ENCODE data around the gene ITGA5.

The ITGA5 gene

GRCh38 chr12:54378796-54379397, 40.2 kb downstream of the ITGA5 start:
- peak overlapping the region; percentile 41 for H3K18ac ChIP-seq (ENCODE audit: low read length)
- H3K4me2 ChIP-seq (ENCODE audit: low read length), result peak overlapping the region; percentile 60
- no peaks in the 10 kb centered on the region for H3K79me1 ChIP-seq (ENCODE audit: low read length)
- no peak overlapping the region for H3K4me3 ChIP-seq (ENCODE audit: low read length)
- peaks cover 11% of the 10 kb centered on the region for H3K4me1 ChIP-seq (ENCODE audit: control insufficient read depth, low read depth, low read length)
- no peak overlapping the region for H4K5ac ChIP-seq (ENCODE audit: low read length)
- H3K56ac ChIP-seq (ENCODE audit: low read length), result peak overlapping the region; percentile 69
- no peak overlapping the region for H3K27ac ChIP-seq (ENCODE audit: low read depth, low read length)
- H2BK15ac ChIP-seq (replicated peaks; ENCODE audit: low read depth), result no peak overlapping the region
- DNase-seq, result peak; percentile 86
- H2BK5ac ChIP-seq (ENCODE audit: low read length), result no peak overlapping the region
- no peak overlapping the region for H3K4ac ChIP-seq (ENCODE audit: low read depth, low read length)
- H3K27me3 ChIP-seq (ENCODE audit: insufficient read depth, low read length, poor library complexity), result no peaks in the 10 kb centered on the region
- WGBS (ENCODE audit: extremely low coverage, insufficient coverage, low lambda C conversion rate), result no CpG with 5 or more reads among the region's 49 CpGs
- H3K9ac ChIP-seq (ENCODE audit: low read length), result peak overlapping the region; percentile 51
- H3K79me2 ChIP-seq (ENCODE audit: control insufficient read depth, insufficient read depth, low read length), result no peaks in the 10 kb centered on the region
- no peak overlapping the region for H2AK5ac ChIP-seq (ENCODE audit: low read length)
- no peak overlapping the region for H4K8ac ChIP-seq (ENCODE audit: low read depth, low read length)
- no peak overlapping the region for H3K23ac ChIP-seq (ENCODE audit: low read length)
- H2BK120ac ChIP-seq (ENCODE audit: low read depth, low read length), result no peak overlapping the region
- H3K36me3 ChIP-seq (ENCODE audit: control insufficient read depth, insufficient read depth, low read length), result no peaks in the 10 kb centered on the region

DNA sequence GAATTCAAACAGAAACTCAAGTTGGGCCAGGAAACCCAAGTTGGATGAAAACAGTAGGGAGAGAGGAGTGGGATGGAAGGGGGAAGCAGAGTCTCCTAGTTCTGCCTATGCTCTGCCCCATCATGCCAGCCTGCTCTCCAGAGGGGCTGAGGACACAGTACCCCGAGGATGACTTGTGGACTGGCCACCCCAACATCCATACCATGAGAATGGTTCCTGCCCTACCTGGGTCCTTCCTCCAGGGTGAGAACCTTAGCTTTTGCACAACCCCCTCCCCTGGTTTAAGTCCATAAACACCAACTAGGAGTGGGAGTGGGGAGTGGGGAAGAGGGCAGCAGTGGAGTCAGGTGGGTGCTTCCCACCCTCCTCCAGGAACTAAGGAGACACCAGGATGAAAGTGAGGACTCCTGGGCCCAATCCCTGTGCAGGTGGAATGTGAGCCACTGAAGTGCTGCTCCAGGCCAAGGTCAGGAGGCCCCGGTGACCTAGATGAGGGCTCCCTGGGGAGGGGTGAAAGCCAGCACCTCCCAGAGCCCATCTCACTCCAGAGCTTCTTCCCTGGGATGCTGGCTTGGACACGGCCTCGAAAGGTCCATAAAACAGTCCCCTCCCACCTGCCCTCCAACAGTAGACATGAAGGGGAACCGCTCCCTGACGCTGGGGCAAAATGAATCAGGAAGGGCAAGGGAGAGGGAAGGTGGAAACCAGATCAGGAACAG, 41.1 kb downstream of the ITGA5 start:
- Histone ChIP-seq H2BK120ac (ENCODE audit: low read depth, low read length) (no peak overlapping the region), H3K27me3 (ENCODE audit: insufficient read depth, low read length, poor library complexity) (no peaks in the 10 kb centered on the region), H4K5ac (ENCODE audit: low read length) (no peak overlapping the region), H4K8ac (ENCODE audit: low read depth, low read length) (no peak overlapping the region), H3K4me2 (ENCODE audit: low read length) (no peak overlapping the region), H3K4ac (ENCODE audit: low read depth, low read length) (no peak overlapping the region), H3K23ac (ENCODE audit: low read length) (no peak overlapping the region), H3K79me2 (ENCODE audit: control insufficient read depth, insufficient read depth, low read length) (no peaks in the 10 kb centered on the region), H2AK5ac (ENCODE audit: low read length) (no peak overlapping the region), H3K4me3 (ENCODE audit: low read length) (no peak overlapping the region), H3K9ac (ENCODE audit: low read length) (no peak overlapping the region), H3K27ac (ENCODE audit: low read depth, low read length) (no peak overlapping the region), H3K56ac (ENCODE audit: low read length) (no peak overlapping the region), H3K79me1 (ENCODE audit: low read length) (no peaks in the 10 kb centered on the region), H3K18ac (ENCODE audit: low read length) (no peak overlapping the region), H3K4me1 (ENCODE audit: control insufficient read depth, low read depth, low read length) (peaks cover 11% of the 10 kb centered on the region), H2BK15ac (replicated peaks; ENCODE audit: low read depth) (no peak overlapping the region), H2BK5ac (ENCODE audit: low read length) (no peak overlapping the region), H3K36me3 (ENCODE audit: control insufficient read depth, insufficient read depth, low read length) (no peaks in the 10 kb centered on the region)
- DNase-seq, result no peak
- WGBS (ENCODE audit: extremely low coverage, insufficient coverage, low lambda C conversion rate), result no CpG with 5 or more reads among the region's 6 CpGs

- Histone ChIP-seq H3K79me2 (ENCODE audit: control insufficient read depth, insufficient read depth, low read length) (no peaks in the 10 kb centered on the region), H4K5ac (ENCODE audit: low read length) (no peak overlapping the region), H3K4me2 (ENCODE audit: low read length) (no peak overlapping the region), H3K56ac (ENCODE audit: low read length) (no peak overlapping the region), H3K9ac (ENCODE audit: low read length) (no peak overlapping the region), H3K36me3 (ENCODE audit: control insufficient read depth, insufficient read depth, low read length) (no peaks in the 10 kb centered on the region), H2BK120ac (ENCODE audit: low read depth, low read length) (no peak overlapping the region), H2BK15ac (replicated peaks; ENCODE audit: low read depth) (no peak overlapping the region), H2AK5ac (ENCODE audit: low read length) (no peak overlapping the region), H3K4me1 (ENCODE audit: control insufficient read depth, low read depth, low read length) (peaks cover 11% of the 10 kb centered on the region), H2BK5ac (ENCODE audit: low read length) (no peak overlapping the region), H3K27me3 (ENCODE audit: insufficient read depth, low read length, poor library complexity) (no peaks in the 10 kb centered on the region), H3K4ac (ENCODE audit: low read depth, low read length) (no peak overlapping the region), H3K18ac (ENCODE audit: low read length) (no peak overlapping the region), H3K27ac (ENCODE audit: low read depth, low read length) (no peak overlapping the region), H3K79me1 (ENCODE audit: low read length) (no peaks in the 10 kb centered on the region), H4K8ac (ENCODE audit: low read depth, low read length) (no peak overlapping the region), H3K4me3 (ENCODE audit: low read length) (no peak overlapping the region), H3K23ac (ENCODE audit: low read length) (no peak overlapping the region)
- WGBS (ENCODE audit: extremely low coverage, insufficient coverage, low lambda C conversion rate), result no CpG with 5 or more reads among the region's 2 CpGs
- no peak for DNase-seq
Observed at GRCh38 chr12:54377007-54377406, 42.1 kb downstream of the ITGA5 start.

- H3K4ac ChIP-seq (ENCODE audit: low read depth, low read length), result no peak overlapping the region
- H3K4me1 ChIP-seq (ENCODE audit: control insufficient read depth, low read depth, low read length), result peaks cover 11% of the 10 kb centered on the region
- H2BK15ac ChIP-seq (replicated peaks; ENCODE audit: low read depth), result no peak overlapping the region
Observed at GRCh38 chr12:54376596-54376995, 42.5 kb downstream of the ITGA5 start.

GRCh38 chr12:54375259-54375579, 43.8 kb downstream of the ITGA5 start:
- H3K4me2 ChIP-seq (ENCODE audit: low read length), result no peak overlapping the region
- no peak overlapping the region for H2BK5ac ChIP-seq (ENCODE audit: low read length)
- no peak overlapping the region for H3K9ac ChIP-seq (ENCODE audit: low read length)
- WGBS (ENCODE audit: extremely low coverage, insufficient coverage, low lambda C conversion rate), result no CpG with 5 or more reads among the region's 2 CpGs
- H2BK120ac ChIP-seq (ENCODE audit: low read depth, low read length), result no peak overlapping the region
- H3K56ac ChIP-seq (ENCODE audit: low read length), result no peak overlapping the region
- no peaks in the 10 kb centered on the region for H3K79me1 ChIP-seq (ENCODE audit: low read length)
- no peaks in the 10 kb centered on the region for H3K27me3 ChIP-seq (ENCODE audit: insufficient read depth, low read length, poor library complexity)
- H4K5ac ChIP-seq (ENCODE audit: low read length), result no peak overlapping the region
- no peak for DNase-seq
- no peak overlapping the region for H3K18ac ChIP-seq (ENCODE audit: low read length)
- H3K4ac ChIP-seq (ENCODE audit: low read depth, low read length), result no peak overlapping the region
- H2AK5ac ChIP-seq (ENCODE audit: low read length), result no peak overlapping the region
- no peaks in the 10 kb centered on the region for H3K36me3 ChIP-seq (ENCODE audit: control insufficient read depth, insufficient read depth, low read length)
- no peaks in the 10 kb centered on the region for H3K79me2 ChIP-seq (ENCODE audit: control insufficient read depth, insufficient read depth, low read length)
- no peak overlapping the region for H3K4me3 ChIP-seq (ENCODE audit: low read length)
- no peak overlapping the region for H4K8ac ChIP-seq (ENCODE audit: low read depth, low read length)
- H3K4me1 ChIP-seq (ENCODE audit: control insufficient read depth, low read depth, low read length), result peaks cover 13% of the 10 kb centered on the region
- no peak overlapping the region for H3K27ac ChIP-seq (ENCODE audit: low read depth, low read length)
- H3K23ac ChIP-seq (ENCODE audit: low read length), result no peak overlapping the region
- H2BK15ac ChIP-seq (replicated peaks; ENCODE audit: low read depth), result no peak overlapping the region

More at GRCh38 chr12:54376596-54376995, 42.5 kb downstream of the ITGA5 start:
- no peak overlapping the region for H2AK5ac ChIP-seq (ENCODE audit: low read length)
- H3K4me3 ChIP-seq (ENCODE audit: low read length), result no peak overlapping the region
- no peak overlapping the region for H3K23ac ChIP-seq (ENCODE audit: low read length)
- peak overlapping the region; percentile 2 for H3K18ac ChIP-seq (ENCODE audit: low read length)
- H3K27me3 ChIP-seq (ENCODE audit: insufficient read depth, low read length, poor library complexity), result no peaks in the 10 kb centered on the region
- no peaks in the 10 kb centered on the region for H3K79me2 ChIP-seq (ENCODE audit: control insufficient read depth, insufficient read depth, low read length)
- no CpG with 5 or more reads among the region's 4 CpGs for WGBS (ENCODE audit: extremely low coverage, insufficient coverage, low lambda C conversion rate)
- H3K9ac ChIP-seq (ENCODE audit: low read length), result no peak overlapping the region
- H2BK120ac ChIP-seq (ENCODE audit: low read depth, low read length), result no peak overlapping the region
- no peak overlapping the region for H3K56ac ChIP-seq (ENCODE audit: low read length)
- H4K5ac ChIP-seq (ENCODE audit: low read length), result no peak overlapping the region
- H3K27ac ChIP-seq (ENCODE audit: low read depth, low read length), result no peak overlapping the region
- H4K8ac ChIP-seq (ENCODE audit: low read depth, low read length), result no peak overlapping the region
- H3K4me2 ChIP-seq (ENCODE audit: low read length), result no peak overlapping the region
- DNase-seq, result peak; percentile 85
- H2BK5ac ChIP-seq (ENCODE audit: low read length), result no peak overlapping the region
- H3K79me1 ChIP-seq (ENCODE audit: low read length), result no peaks in the 10 kb centered on the region
- H3K36me3 ChIP-seq (ENCODE audit: control insufficient read depth, insufficient read depth, low read length), result no peaks in the 10 kb centered on the region
